Cardiac muscle cell (in vitro differentiated cells and primary cell): ENCODE measurements around the gene ZSCAN26. TPM values are rescaled to one million over a fixed set of nuclear protein-coding genes. Genes with fewer than 3 reads are reported as not detected.

Experiments used
- DNase-seq, 2 donors: peaks; one replicate each; pipeline versions ENCODE4 v3.0.0 to v3.0.0-alpha.2; 2010 to 2017; ENCODE audit warnings: low read depth in 1 of 2, low spot score in 1 of 2
- H3K27ac ChIP-seq: fragments of 200-600 bp; sonication (generic); 2 replicates; pipeline ENCODE4 v1.5.1; 2016
- H3K27me3 ChIP-seq: fragments of 200-600 bp; sonication (generic); 2 replicates; pipeline ENCODE4 v1.6.0; 2016; ENCODE audit warnings: control low read depth
- H3K36me3 ChIP-seq: fragments of 200-600 bp; sonication (generic); 2 replicates; pipeline ENCODE4 v1.5.1; 2016; ENCODE audit warnings: control low read depth
- H3K4me1 ChIP-seq: fragments of 200-600 bp; sonication (generic); 2 replicates; pipeline ENCODE4 v1.8.1; 2017; ENCODE audit warnings: low read depth, mild to moderate bottlenecking, mixed run types
- H3K4me3 ChIP-seq: fragments of 200-600 bp; sonication (generic); 2 replicates; pipeline ENCODE4 v1.5.1; 2016; ENCODE audit warnings: mild to moderate bottlenecking
- H3K9me3 ChIP-seq: fragments of 200-600 bp; sonication (generic); 2 replicates; pipeline ENCODE4 v1.5.1; 2017; ENCODE audit warnings: low read depth, mild to moderate bottlenecking, control low read depth
- polyA plus RNA-seq: library from polyadenylated mRNA; unstranded; fragments of >200 nt; fragmentation: Nextera tagmentation; extraction: Ambion mirVana; gene quantifications from 2 replicates; pipeline ENCODE4 v1.2.1, GENCODE V29; 2016
- total RNA-seq: library from RNA; depleted of rRNA; stranded (reverse); fragments of >200 nt; gene quantifications from 2 replicates; pipeline ENCODE4 v1.2.3, GENCODE V29; 2016
- TF ChIP-seq, protein P1 (sequence below): IDR thresholded peaks from 2 replicates; pipeline ENCODE4 v1.5.1; 2012; ENCODE audit warnings: low read depth, mild to moderate bottlenecking, low read length

The ZSCAN26 gene
- total and polyA plus RNA-seq, 2 experiments from 2014 or later, result 20.2 to 37.9 TPM

- Histone ChIP-seq H3K27ac (no peak overlapping the region), H3K4me3 (no peak overlapping the region), H3K36me3 (peaks cover 16% of the 10 kb centered on the region), H3K27me3 (no peaks in the 10 kb centered on the region), H3K4me1 (peaks cover 8% of the 10 kb centered on the region), H3K9me3 (no peaks in the 10 kb centered on the region)
- peak in 1 of 2 donors; percentile 72 for DNase-seq
- TF ChIP-seq, protein P1, sequence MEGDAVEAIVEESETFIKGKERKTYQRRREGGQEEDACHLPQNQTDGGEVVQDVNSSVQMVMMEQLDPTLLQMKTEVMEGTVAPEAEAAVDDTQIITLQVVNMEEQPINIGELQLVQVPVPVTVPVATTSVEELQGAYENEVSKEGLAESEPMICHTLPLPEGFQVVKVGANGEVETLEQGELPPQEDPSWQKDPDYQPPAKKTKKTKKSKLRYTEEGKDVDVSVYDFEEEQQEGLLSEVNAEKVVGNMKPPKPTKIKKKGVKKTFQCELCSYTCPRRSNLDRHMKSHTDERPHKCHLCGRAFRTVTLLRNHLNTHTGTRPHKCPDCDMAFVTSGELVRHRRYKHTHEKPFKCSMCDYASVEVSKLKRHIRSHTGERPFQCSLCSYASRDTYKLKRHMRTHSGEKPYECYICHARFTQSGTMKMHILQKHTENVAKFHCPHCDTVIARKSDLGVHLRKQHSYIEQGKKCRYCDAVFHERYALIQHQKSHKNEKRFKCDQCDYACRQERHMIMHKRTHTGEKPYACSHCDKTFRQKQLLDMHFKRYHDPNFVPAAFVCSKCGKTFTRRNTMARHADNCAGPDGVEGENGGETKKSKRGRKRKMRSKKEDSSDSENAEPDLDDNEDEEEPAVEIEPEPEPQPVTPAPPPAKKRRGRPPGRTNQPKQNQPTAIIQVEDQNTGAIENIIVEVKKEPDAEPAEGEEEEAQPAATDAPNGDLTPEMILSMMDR, result no peak
Measured at GRCh38 chr6:28269492-28269891, 2.5 kb downstream of the ZSCAN26 start.

DNA sequence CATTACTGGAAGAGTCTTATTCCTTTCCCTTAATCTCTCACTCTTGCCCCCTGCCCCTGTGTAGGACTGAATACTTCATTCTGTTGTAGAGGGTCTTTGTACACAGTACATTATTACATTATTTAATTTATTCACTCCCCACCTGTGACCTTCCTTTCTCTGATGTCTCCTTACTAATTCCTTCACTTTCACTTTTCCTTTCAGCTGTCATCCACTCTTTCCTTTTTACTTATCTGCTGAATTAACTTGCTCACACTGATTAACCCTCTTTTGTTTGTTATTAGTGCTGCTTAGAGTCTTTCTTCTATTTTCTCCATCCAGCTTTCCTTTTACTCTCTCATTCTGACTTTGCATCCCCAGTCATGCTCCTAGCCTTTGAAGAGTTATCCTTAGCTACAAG is 7.9 kb downstream of the ZSCAN26 start:
- no peak overlapping the region for H3K27ac ChIP-seq
- no peaks in the 10 kb centered on the region for H3K9me3 ChIP-seq
- H3K4me3 ChIP-seq, result no peak overlapping the region
- TF ChIP-seq, protein P1, result no peak
- DNase-seq, result no peak
- H3K36me3 ChIP-seq, result peaks cover 35% of the 10 kb centered on the region
- no peaks in the 10 kb centered on the region for H3K27me3 ChIP-seq
- H3K4me1 ChIP-seq, result no peaks in the 10 kb centered on the region

- TF ChIP-seq, protein P1, result no peak
- H3K27ac ChIP-seq, result peak overlapping the region; percentile 69
- H3K9me3 ChIP-seq, result no peaks in the 10 kb centered on the region
- no peak for DNase-seq
- H3K4me1 ChIP-seq, result peaks cover 3% of the 10 kb centered on the region
- no peaks in the 10 kb centered on the region for H3K27me3 ChIP-seq
- peaks cover 26% of the 10 kb centered on the region for H3K36me3 ChIP-seq
- no peak overlapping the region for H3K4me3 ChIP-seq
Measured at GRCh38 chr6:28277746-28278145, 10.8 kb downstream of the ZSCAN26 start.

GRCh38 chr6:28280595-28281287 is 13.8 kb downstream of the ZSCAN26 start:
- H3K4me3 ChIP-seq, result peak overlapping the region; percentile 87
- no peaks in the 10 kb centered on the region for H3K9me3 ChIP-seq
- TF ChIP-seq, protein P1, result no peak
- H3K36me3 ChIP-seq, result peaks cover 29% of the 10 kb centered on the region
- H3K4me1 ChIP-seq, result peaks cover 3% of the 10 kb centered on the region
- no peak for DNase-seq
- H3K27ac ChIP-seq, result no peak overlapping the region
- H3K27me3 ChIP-seq, result no peaks in the 10 kb centered on the region

DNA sequence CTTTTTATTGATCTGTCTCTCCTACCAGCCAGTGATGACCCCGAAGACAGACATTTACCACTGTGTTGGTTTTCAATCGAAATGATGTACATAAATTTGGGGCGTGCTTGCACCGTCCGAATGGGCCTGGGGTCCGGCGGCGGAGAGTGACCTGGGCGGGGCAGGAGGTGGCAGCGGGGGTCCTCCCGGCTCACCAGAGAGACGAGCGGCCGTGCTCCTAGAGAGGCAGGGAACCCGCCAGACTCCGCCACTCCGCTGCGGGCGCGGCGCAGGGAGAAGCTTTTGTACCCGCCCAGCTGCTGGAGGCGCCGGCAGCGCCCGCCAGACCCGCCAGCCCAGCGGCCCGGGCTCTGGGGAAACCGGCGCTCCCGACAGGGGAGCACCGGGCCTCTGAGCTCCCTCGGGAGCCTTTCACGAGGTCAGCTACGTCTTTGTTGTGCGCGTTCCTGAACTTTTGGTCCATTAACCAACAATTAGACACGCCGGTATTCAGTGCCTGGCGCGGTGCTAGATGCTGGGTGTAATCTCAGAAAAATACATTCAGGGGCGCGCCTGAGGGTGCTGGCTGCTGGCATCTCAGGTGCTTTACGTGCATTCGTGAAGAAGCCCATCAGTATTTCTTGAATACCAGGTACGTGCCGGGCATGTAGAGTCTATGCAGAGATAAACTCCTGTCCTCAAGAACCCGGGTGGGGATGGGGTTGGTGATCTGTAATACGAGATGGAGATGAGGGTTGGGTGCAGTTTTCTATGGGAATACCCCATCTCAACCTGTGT is 14.5 kb downstream of the ZSCAN26 start, which contains the start of gene PGBD1:
Gene PGBD1, plus strand, starts transcription at position 285 of the 777 bp plus-strand sequence. CDS start 2,242 bp downstream, outside the sequence.
- Histone ChIP-seq H3K27ac (peak within 1 kb of the TSS; percentile 71), H3K4me1 (peaks cover 3% of the 10 kb centered on the region), H3K4me3 (peak within 1 kb of the TSS; percentile 87), H3K9me3 (no peaks in the 10 kb centered on the region), H3K27me3 (no peaks in the 10 kb centered on the region), H3K36me3 (peaks cover 27% of the 10 kb centered on the region)
- TF ChIP-seq, protein P1, result no peak
- DNase-seq, result peak; percentile 85 to 93
